RKO (cell line): ENCODE results near the gene MDFIC2.

Source experiments
- DNase-seq: peaks from one replicate; pipeline ENCODE4 v3.0.0-alpha.2; 2016; ENCODE audit warnings: low spot score

MDFIC2 gene

DNA sequence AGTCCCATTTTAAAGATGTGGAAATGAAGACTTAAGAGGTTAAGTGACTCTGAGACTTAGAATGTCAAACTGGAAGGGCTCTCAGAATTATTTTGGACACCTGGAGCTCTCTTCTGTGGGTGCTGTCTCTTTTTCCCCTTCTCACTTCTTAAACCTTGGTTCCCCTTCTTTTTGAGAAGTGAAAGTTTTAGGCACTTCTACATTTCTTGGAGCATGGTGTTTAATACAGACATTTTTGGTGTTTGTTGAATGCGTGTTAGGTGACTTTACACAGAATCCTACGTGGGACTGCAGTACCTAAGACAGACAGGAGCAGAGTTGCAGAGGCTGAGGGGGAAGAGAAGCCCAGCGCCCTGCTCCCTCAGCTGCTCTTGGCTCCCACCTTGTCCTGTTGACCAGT is 133.3 kb downstream of the MDFIC2 start:
- no peak for DNase-seq

DNA sequence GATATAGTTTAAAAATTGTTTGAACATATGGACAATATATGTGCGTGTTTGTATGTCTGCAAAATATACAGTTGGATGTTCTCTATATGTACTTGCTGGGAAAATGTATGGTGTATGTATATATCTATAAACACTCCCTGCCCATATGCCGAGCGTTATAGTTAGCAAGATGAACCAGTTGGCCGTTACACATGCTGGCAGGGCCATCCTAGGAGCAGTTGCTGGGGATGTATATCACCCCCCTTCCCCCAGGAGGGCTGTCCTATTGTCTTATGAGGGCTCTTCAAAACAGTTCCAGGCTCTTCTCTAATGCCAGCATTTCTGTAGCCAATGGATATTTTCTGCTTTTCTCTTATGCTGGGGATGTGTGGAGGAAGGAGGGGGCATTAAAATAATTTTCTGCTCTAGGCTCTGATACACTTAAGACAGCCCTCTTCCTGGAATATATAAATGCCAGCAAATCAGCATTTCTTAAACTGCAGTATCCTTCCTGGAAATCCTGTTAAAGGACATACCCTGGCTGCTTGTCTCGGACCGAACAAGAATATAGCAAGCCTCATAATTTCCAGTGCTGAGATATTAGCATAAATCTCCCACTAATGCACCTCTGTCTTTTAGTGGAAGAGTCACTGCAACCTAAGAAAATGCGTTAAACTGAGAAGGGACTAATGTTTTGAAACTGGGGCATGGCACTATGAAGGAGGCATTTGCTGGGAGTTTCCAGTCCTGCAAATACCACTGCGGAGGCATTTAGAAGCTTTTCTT is 134.4 kb downstream of the MDFIC2 start:
- DNase-seq, result no peak

GRCh38 chr3:70176224-70176623 is 136.2 kb downstream of the MDFIC2 start:
- DNase-seq, result no peak

DNA sequence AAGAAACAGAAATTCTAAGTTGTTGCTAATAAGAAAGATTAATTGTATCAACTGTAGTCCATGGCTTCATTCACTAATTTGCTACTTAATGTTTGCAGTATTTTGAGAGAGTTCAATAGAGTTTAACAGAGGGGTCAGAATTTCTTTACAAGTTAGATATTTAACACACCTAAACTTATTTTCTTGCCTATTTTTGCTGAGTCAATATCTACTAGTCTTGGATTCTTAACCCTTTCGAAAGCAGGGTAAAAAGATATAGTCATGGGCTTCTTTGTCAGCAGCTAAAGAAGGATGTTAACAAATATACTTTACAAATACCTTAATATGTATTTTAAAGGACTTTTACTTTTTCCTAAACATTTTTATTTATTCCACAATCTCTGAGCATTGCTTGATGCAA is 155.6 kb downstream of the MDFIC2 start:
- DNase-seq, result no peak

DNA sequence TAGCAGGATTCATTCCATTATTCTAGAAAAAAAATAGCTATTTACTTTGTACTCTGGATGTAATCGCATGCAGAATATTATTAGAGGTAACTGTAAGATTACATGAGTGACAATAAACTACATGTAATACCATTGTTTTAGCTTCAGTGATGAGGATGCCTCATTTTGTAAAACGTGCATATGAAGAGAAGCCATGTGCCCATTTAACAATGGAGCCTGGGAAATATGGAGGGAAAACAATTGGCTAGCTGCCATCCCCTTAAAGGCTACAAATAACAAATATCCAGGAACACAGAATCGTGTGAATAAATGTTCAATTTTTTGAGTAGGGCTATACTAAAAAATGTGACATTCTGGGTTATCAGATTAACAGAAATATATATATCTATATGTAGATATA is 161.8 kb downstream of the MDFIC2 start:
- DNase-seq, result no peak

DNA sequence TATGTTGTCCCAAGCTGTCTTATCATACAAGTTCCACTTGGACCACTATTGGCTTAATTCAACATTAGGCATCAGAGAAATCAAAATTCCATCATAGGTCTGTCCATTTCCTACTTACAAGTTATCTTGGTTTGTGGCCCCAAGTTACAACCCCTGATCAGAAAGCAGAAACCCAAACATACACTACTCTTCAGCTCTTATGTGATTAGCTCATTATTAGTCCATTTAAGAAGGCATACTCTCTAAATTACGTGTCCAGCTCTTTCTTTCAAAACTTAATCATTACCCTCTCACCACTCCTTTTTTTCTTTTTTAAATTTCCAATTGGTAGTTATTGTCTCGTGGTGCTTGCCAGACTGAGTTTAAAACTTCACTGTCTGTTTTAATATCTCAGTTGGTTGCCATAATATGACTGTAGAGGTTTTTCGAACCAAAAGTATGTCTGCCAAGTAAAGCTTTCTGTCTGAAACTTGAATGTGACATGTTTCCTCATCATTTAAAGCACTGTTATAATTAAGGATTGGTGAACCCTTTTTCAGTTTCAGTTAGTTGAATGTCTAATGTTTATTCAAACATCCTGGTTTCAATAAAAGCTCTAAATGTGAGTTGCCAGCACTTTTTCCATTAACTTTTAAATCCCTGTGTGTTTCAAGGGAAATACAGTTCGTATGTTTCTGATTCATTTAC is 162.6 kb downstream of the MDFIC2 start:
- DNase-seq, result no peak
